Stimulated activated CD4-positive, alpha-beta T cell treated with anti-CD3 and anti-CD28 coated beads, Interleukin-4, amount 100 ng/mL, for 4 hours (primary cell): ENCODE results near the gene DOCK3.
"Not testable (repeated sequence)": the region's sequence is repeated elsewhere in the genome, so short reads cannot be mapped to it uniquely, and the experiment has no call there.

Source experiments
- DNase-seq, 2 experiments: peaks; one replicate each; pipeline ENCODE4 v3.0.0-alpha.2; 2020

The DOCK3 gene

GRCh38 chr3:50901097-50901496 lies 226.4 kb downstream of the DOCK3 start:
- DNase-seq = not testable (repeated sequence)

- DNase-seq = no peak
Measured at GRCh38 chr3:50912746-50913145, 238.0 kb downstream of the DOCK3 start.

GRCh38 chr3:50913260-50913659 lies 238.5 kb downstream of the DOCK3 start:
- no peak for DNase-seq

- DNase-seq = not testable (repeated sequence)
Measured at GRCh38 chr3:50922071-50922470, 247.3 kb downstream of the DOCK3 start.

- DNase-seq = no peak
Measured at GRCh38 chr3:50923955-50924354, 249.2 kb downstream of the DOCK3 start.

GRCh38 chr3:50924638-50925037 lies 249.9 kb downstream of the DOCK3 start:
- DNase-seq = no peak

DNA sequence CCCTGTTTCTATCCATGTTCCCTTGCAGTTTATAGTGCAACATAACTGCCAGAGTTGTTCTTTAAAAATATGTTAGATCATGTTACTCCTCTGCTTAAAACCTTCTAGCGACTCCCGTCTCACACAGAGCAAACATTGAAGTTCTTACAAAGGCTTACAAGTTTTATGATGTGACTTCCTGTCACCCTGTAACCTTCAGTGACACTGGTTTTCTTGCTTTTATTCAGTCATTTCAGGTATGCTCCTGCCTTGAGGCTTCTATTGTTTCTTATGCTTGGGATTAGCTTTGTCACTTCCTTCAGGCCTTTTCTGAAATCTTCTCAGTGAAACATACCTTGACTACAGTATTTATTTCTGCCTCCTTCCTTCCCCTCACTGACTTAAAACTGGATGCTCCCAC lies 252.1 kb downstream of the DOCK3 start:
- DNase-seq = no peak

GRCh38 chr3:50930371-50931208 lies 255.9 kb downstream of the DOCK3 start:
- no peak for DNase-seq

DNA sequence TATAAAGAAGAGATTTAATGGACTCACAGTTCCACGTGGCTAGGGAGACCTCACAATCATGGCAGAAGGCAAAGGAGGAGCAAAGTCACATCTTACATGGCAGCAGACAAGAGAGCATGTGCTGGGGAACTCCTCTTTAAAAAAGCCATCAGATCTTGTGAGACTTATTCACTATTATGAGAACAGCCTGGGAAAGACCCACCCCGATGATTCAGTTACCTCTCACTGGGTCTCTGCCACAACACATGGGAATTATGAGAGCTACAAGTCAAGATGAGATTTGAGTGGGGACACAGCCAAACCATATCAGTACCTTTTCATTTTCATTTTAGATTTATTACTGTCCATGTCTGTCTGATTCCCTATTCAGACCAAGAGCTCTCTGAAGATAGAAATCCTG lies 258.2 kb downstream of the DOCK3 start:
- not testable (repeated sequence) for DNase-seq

DNA sequence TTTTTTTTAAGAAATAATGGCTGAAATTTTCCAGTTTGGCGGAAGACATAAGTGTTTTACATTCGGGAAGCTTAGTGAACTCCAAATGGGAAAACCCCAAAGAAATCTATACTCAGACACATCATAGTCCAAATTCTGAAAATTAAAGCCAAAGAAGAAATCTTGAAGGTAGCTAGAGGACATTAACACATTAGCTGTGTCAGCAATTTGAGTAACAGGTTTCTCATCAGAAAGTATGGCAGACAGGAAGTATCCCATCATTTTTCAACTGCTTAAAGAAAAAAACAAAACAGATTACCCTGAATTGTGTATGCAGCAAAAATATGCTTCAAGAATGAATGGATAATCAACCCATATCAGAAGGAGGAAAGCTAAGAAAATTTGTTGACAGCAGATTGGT lies 261.7 kb downstream of the DOCK3 start:
- no peak for DNase-seq

GRCh38 chr3:50947419-50947818 lies 272.7 kb downstream of the DOCK3 start:
- no peak for DNase-seq

DNA sequence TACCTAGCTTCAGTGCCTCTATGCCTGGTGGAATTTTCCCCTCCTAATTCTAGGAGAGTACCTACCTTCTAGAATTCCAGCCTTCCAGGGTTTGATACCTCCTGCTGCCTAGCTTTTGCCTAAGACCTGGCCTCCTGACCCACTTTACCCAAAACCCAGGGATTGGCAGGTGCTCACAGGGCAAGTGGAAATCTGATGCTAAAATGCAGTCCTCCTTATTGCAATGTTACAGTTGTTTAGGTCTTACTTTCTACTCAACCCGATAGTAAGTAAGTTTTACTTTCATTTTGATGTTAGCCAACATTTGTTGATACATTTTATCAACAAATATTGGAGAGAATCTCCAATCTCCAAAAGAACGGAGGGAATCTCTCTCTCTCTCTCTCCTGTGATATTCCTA lies 275.9 kb downstream of the DOCK3 start:
- no peak for DNase-seq

DNA sequence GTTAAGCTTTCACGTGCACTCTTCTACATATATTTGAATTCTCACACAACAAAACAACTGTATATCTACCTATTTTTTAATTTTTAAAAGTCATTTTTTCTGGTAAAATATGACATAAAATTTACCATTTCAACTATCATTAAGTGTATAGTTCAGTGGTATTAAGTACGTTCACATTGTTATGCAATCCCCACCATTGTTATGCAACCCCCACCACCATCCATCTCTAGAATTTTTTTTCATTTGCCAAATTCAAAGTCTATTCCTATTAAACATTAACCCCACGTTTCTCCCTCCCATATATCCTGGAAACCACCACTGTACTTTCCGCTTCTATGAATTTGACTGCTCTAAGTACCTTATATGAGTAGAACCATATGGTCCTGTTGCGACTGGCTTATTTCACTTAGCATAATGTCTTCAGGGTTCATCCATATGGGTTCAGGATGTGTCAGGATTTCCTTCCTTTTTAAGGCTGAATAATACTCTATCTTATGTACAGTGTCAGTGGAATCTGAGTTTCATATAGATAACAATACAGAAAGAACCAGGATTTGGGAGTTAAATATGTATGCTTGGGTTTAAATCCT lies 279.2 kb downstream of the DOCK3 start:
- DNase-seq = no peak

DNA sequence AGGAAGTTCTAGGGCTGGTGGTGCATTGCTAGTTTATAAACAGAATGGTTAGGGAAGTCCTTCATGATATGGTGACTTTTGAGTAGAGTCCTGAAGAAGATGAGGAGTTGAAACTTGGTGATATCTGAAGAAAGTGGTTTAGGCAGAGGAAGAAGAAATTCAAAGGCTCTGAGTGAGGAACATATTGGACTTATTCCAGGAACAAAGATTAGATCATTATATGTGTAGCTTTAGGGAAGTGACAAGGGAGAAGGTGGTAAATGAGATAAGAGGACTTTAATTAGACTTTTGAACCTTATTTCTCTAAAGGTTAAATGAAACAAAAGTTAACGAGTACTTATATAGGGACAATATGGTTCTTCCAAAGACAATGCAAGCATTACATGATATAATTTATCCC lies 286.7 kb downstream of the DOCK3 start:
- DNase-seq = no peak

- peak; percentile 24 to 42 for DNase-seq
Measured at GRCh38 chr3:50971487-50971924, 296.8 kb downstream of the DOCK3 start.

- no peak for DNase-seq
Measured at GRCh38 chr3:50972029-50972428, 297.3 kb downstream of the DOCK3 start.

- DNase-seq = not testable (repeated sequence)
Measured at GRCh38 chr3:50978586-50978985, 303.9 kb downstream of the DOCK3 start.

GRCh38 chr3:50978991-50979667 lies 304.4 kb downstream of the DOCK3 start:
- no peak for DNase-seq

DNA sequence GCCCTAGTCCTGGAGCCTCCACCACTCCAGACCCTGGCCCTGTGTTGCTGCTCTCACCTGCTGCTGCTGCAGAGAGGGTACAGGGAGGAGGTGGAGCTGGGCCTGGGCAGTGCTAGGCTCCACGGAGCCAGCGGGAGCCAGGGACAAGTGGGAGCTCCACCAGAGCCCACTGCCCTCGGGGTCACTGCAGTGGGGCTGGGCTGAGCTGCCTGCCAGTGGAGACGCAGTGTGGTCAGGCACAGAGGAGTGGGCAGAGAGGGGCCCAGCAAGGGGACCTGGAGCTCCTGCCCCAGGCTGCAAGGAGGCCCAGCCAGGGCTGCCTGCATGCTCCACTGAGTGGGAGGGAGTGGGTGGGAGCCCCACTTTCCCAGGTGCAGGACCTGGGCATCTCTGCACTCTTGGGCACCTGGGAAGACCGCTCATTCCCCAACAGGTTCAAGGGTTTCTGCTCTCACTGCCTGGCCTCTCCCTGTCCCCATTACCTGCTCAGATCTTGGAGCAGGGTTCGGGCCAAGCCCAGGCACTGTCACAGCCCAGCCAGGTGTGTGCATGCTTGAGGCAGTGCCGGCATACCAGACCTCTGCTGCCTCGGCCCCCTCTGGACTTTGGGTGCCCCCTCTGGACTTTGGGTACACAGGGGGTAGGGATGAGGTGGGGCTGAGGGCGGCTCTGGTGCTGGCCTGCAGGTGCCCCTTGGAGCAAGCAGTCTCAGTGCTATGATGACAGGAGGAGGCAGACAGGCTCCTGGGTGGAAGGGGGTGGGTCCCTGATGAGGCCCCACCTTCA lies 308.0 kb downstream of the DOCK3 start:
- DNase-seq = no peak

DNA sequence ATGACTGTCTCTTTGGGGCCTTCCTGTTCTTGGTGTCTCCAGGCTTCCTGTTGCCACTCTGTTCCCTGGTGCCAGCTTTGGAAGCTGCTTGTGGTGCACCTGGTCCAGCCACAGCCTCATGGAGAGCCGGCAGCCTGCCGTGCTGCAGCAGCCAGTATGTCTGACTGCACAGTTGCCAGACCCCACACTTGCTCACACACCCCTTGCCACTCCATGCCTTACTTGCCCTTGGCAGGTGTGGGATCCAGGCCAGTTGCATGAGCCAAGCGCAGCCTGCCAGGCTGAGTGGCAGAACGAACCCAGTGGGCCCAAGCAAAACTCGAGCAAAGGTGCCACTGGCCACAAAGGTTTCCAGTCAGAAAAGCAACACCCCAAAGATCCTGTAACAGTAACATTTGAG lies 309.2 kb downstream of the DOCK3 start:
- DNase-seq = no peak

- DNase-seq = no peak
Measured at GRCh38 chr3:50985893-50986292, 311.2 kb downstream of the DOCK3 start.

GRCh38 chr3:50986726-50987125 lies 312.0 kb downstream of the DOCK3 start:
- no peak for DNase-seq

DNA sequence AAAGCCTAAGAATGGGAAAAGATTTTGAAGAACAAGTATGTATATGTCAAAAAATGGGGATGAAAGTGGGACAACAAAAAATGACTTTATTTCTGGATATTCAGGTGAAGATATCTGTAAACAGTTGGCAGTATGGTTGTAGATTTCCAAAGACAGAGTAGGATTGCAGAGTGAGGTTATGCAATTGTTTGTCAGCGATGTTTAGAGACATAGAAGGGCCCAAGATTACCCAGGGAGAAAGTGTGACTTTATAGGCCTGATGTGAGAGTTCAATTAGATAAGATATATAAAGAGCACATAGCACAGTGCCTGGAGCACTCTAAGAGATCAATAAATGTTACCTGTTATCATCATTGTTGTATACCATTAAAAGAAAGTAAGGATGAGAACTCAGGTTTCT lies 319.8 kb downstream of the DOCK3 start:
- DNase-seq = no peak
